GM21576 (cell line): ENCODE data around the gene BTRC.
"Not testable (repeated sequence)": the region's sequence is repeated elsewhere in the genome, so short reads cannot be mapped to it uniquely, and the experiment has no call there.

ENCODE experiments used
- ATAC-seq: cut with Tn5 transposase; IDR thresholded peaks from one replicate; pipeline ENCODE4 v1.9.1; 2021; ENCODE audit warnings: mild to moderate bottlenecking, moderate library complexity; ENCODE audit not compliant: unreplicated experiment

BTRC gene

GRCh38 chr10:101385866-101386658, 32.1 kb downstream of the BTRC start:
- ATAC-seq: no peak

GRCh38 chr10:101386659-101387259, 32.8 kb downstream of the BTRC start:
- no peak for ATAC-seq

- no peak for ATAC-seq
Observed at GRCh38 chr10:101388676-101389276, 34.8 kb downstream of the BTRC start.

- ATAC-seq: not testable (repeated sequence)
Observed at GRCh38 chr10:101389532-101389931, 35.6 kb downstream of the BTRC start.

GRCh38 chr10:101389986-101390531, 36.1 kb downstream of the BTRC start:
- ATAC-seq: no peak

- no peak for ATAC-seq
Observed at GRCh38 chr10:101393378-101393777, 39.4 kb downstream of the BTRC start.

- no peak for ATAC-seq
Observed at GRCh38 chr10:101394524-101395133, 40.7 kb downstream of the BTRC start.

GRCh38 chr10:101397140-101397539, 43.2 kb downstream of the BTRC start:
- no peak for ATAC-seq

- ATAC-seq: no peak
Observed at GRCh38 chr10:101400585-101400984, 46.6 kb downstream of the BTRC start.

GRCh38 chr10:101402711-101403110, 48.7 kb downstream of the BTRC start:
- ATAC-seq: no peak

- no peak for ATAC-seq
Observed at GRCh38 chr10:101403161-101403560, 49.2 kb downstream of the BTRC start.

- no peak for ATAC-seq
Observed at GRCh38 chr10:101405001-101405400, 51.0 kb downstream of the BTRC start.

- no peak for ATAC-seq
Observed at GRCh38 chr10:101411598-101411997, 57.6 kb downstream of the BTRC start.

GRCh38 chr10:101414034-101414433, 60.1 kb downstream of the BTRC start:
- ATAC-seq: no peak

- no peak for ATAC-seq
Observed at GRCh38 chr10:101415884-101416283, 61.9 kb downstream of the BTRC start.

GRCh38 chr10:101421967-101422366, 68.0 kb downstream of the BTRC start:
- ATAC-seq: not testable (repeated sequence)

- ATAC-seq: no peak
Observed at GRCh38 chr10:101425535-101425934, 71.6 kb downstream of the BTRC start.

- ATAC-seq: no peak
Observed at GRCh38 chr10:101428036-101428435, 74.1 kb downstream of the BTRC start.

GRCh38 chr10:101429423-101429822, 75.5 kb downstream of the BTRC start:
- ATAC-seq: no peak

- ATAC-seq: no peak
Observed at GRCh38 chr10:101436302-101436701, 82.3 kb downstream of the BTRC start.

- ATAC-seq: no peak
Observed at GRCh38 chr10:101438881-101439391, 85.0 kb downstream of the BTRC start.
